ENCODE measurements around the gene FCHSD2.

Gene FCHSD2

GRCh38 chr11:73003088-73003487 is 139.0 kb downstream of the FCHSD2 start:
- TF ChIP-seq CTCF (IDR thresholded peaks at IDR 0.05; ENCODE audit: low read depth, low read length) = no peak
- no peak for DNase-seq (ENCODE audit: extremely low read depth, low read depth)

GRCh38 chr11:73002214-73002613 is 139.9 kb downstream of the FCHSD2 start:
- DNase-seq (ENCODE audit: extremely low read depth, low read depth) = no peak
- no peak for TF ChIP-seq CTCF (IDR thresholded peaks at IDR 0.05; ENCODE audit: low read depth, low read length)

GRCh38 chr11:73001615-73002014 is 140.5 kb downstream of the FCHSD2 start:
- DNase-seq (ENCODE audit: extremely low read depth, low read depth) = no peak
- TF ChIP-seq CTCF (IDR thresholded peaks at IDR 0.05; ENCODE audit: low read depth, low read length) = no peak

- no peak for DNase-seq (ENCODE audit: extremely low read depth, low read depth)
- no peak for TF ChIP-seq CTCF (IDR thresholded peaks at IDR 0.05; ENCODE audit: low read depth, low read length)
Observed at GRCh38 chr11:72998676-72999075, 143.4 kb downstream of the FCHSD2 start.

GRCh38 chr11:72996959-72997358 is 145.2 kb downstream of the FCHSD2 start:
- no peak for DNase-seq (ENCODE audit: extremely low read depth, low read depth)
- TF ChIP-seq CTCF (IDR thresholded peaks at IDR 0.05; ENCODE audit: low read depth, low read length) = no peak

- TF ChIP-seq CTCF (IDR thresholded peaks at IDR 0.05; ENCODE audit: low read depth, low read length) = no peak
- no peak for DNase-seq (ENCODE audit: extremely low read depth, low read depth)
Observed at GRCh38 chr11:72989727-72990126, 152.4 kb downstream of the FCHSD2 start.

- TF ChIP-seq CTCF (IDR thresholded peaks at IDR 0.05; ENCODE audit: low read depth, low read length) = no peak
Observed at GRCh38 chr11:72988821-72989220, 153.3 kb downstream of the FCHSD2 start.

More at GRCh38 chr11:72988821-72989220, 153.3 kb downstream of the FCHSD2 start:
- no peak for DNase-seq (ENCODE audit: extremely low read depth, low read depth)

Measured in AG09319 (cell line).